OCI-LY7 (cell line): Measurements from ENCODE around the gene SUCLA2. TPM values are rescaled to one million over a fixed set of nuclear protein-coding genes. Genes with fewer than 3 reads are reported as not detected.

ENCODE experiments used
- BruUV-seq: library from RNA; stranded (reverse); fragments of 400-500 nt; replicated peaks from 2 replicates; lab custom pipeline; 2021; lab: Mats Ljungman, UMichigan
- CTCF ChIA-PET: fragments of 300-600 bp; sonication (Branson Sonifier 250); formaldehyde crosslinking; loops from one replicate; lab custom pipeline; 2022; ENCODE audit warnings: antibody characterized with exemption; ENCODE audit not compliant: unreplicated experiment; lab: Charles Lee
- POLR2A ChIA-PET: fragments of 300-600 bp; sonication (Branson Sonifier 250); formaldehyde crosslinking; loops from one replicate; lab custom pipeline; 2022; ENCODE audit warnings: antibody characterized with exemption; lab: Charles Lee
- DNase-seq: peaks from one replicate; pipeline ENCODE4 v3.0.0-alpha.2; 2015; ENCODE audit warnings: low spot score
- H2AFZ ChIP-seq: fragments of 200-600 bp; sonication (generic), shearing (Covaris generic); 2 replicates; pipeline ENCODE4 v1.6.1; 2014; ENCODE audit warnings: mild to moderate bottlenecking, antibody characterized with exemption, low read length, moderate library complexity
- H3K27ac ChIP-seq: fragments of 200-600 bp; sonication (generic); 2 replicates; pipeline ENCODE4 v1.5.1; 2014; ENCODE audit warnings: mixed run types, low read depth, mild to moderate bottlenecking, moderate library complexity, low read length, inconsistent platforms; ENCODE audit not compliant: poor library complexity, severe bottlenecking
- H3K36me3 ChIP-seq: fragments of 200-600 bp; sonication (generic); 2 replicates; pipeline ENCODE4 v1.6.1; 2014; ENCODE audit warnings: mild to moderate bottlenecking, antibody characterized with exemption, low read length, moderate library complexity, mixed read lengths; ENCODE audit not compliant: insufficient read depth
- H3K4me1 ChIP-seq: fragments of 200-600 bp; sonication (generic); 2 replicates; pipeline ENCODE4 v1.5.1; 2014; ENCODE audit warnings: mild to moderate bottlenecking, low read length; ENCODE audit not compliant: insufficient read depth, poor library complexity, severe bottlenecking
- H3K4me2 ChIP-seq: fragments of 200-600 bp; sonication (generic); 2 replicates; pipeline ENCODE4 v1.6.1; 2014; ENCODE audit warnings: mild to moderate bottlenecking, low read length
- H3K4me3 ChIP-seq: fragments of 200-600 bp; sonication (generic); 2 replicates; pipeline ENCODE4 v1.5.1; 2014; ENCODE audit warnings: mild to moderate bottlenecking, low read depth, low read length; ENCODE audit not compliant: poor library complexity, severe bottlenecking
- H3K79me2 ChIP-seq: fragments of 200-600 bp; sonication (generic); 2 replicates; pipeline ENCODE4 v1.6.1; 2016; ENCODE audit warnings: low read depth, mild to moderate bottlenecking, low read length, moderate library complexity, mixed read lengths; ENCODE audit not compliant: insufficient read depth
- H3K9me2 ChIP-seq: fragments of 200-600 bp; sonication (generic); 2 replicates; pipeline ENCODE4 v1.6.1; 2016; ENCODE audit warnings: mild to moderate bottlenecking, low read length, mixed read lengths; ENCODE audit not compliant: insufficient read depth
- H3K9me3 ChIP-seq: fragments of 200-600 bp; sonication (generic); 2 replicates; pipeline ENCODE4 v1.6.1; 2014; ENCODE audit warnings: mild to moderate bottlenecking, mixed run types, low read length, mixed read lengths
- H4K20me1 ChIP-seq: fragments of 200-600 bp; sonication (generic); 2 replicates; pipeline ENCODE4 v1.6.1; 2014; ENCODE audit warnings: mild to moderate bottlenecking, antibody characterized with exemption, low read length, moderate library complexity, mixed read lengths; ENCODE audit not compliant: insufficient read depth
- CTCF ChIP-seq: fragments of 200-600 bp; sonication (generic); conservative IDR thresholded peaks from 2 replicates; pipeline ENCODE4 v1.5.1; 2014; ENCODE audit warnings: mild to moderate bottlenecking, antibody characterized with exemption, low read length, moderate library complexity, mixed read lengths
- EZH2phosphoT487 ChIP-seq: fragments of 200-600 bp; sonication (generic); IDR thresholded peaks from 2 replicates; pipeline ENCODE4 v1.6.1; 2018; ENCODE audit warnings: low read depth, borderline replicate concordance, mild to moderate bottlenecking, mixed run types, antibody characterized with exemption, low read length, moderate library complexity, mixed read lengths
- intact Hi-C: fragments of 100-400 bp; cut with micrococcal nuclease; formaldehyde crosslinking; loops from one replicate; pipeline ENCODE4 v1.10.0; 2022; ENCODE audit not compliant: unreplicated experiment
- total RNA-seq, 2 experiments: library from RNA; depleted of rRNA in 1 of 2; stranded (reverse); fragments of >200 nt in 1 of 2; shearing (Covaris generic) in 1 of 2; gene quantifications; 2 replicates each; pipeline ENCODE4 v1.2.3, GENCODE V29; 2014 to 2022

SUCLA2 gene
- total RNA-seq, 2 experiments from 2014 or later: 22.9 to 46.7 TPM

- Histone ChIP-seq H3K9me3 (no peaks in the 10 kb centered on the region), H2AFZ (peak overlapping the region; percentile 36; the same call in 1 of the 2 replicates), H3K27ac (no peak overlapping the region), H3K36me3 (no peaks in the 10 kb centered on the region), H3K4me2 (peak overlapping the region; percentile 33; the same call in 1 of the 2 replicates), H3K9me2 (no peaks in the 10 kb centered on the region), H3K79me2 (no peaks in the 10 kb centered on the region), H3K4me3 (no peak overlapping the region), H3K4me1 (no peaks in the 10 kb centered on the region), H4K20me1 (no peaks in the 10 kb centered on the region)
- ChIA-PET CTCF (no interaction called here), POLR2A (no interaction called here)
- TF ChIP-seq CTCF (no peak), EZH2phosphoT487 (no peak)
- intact Hi-C loops: no loop called here
- no peak for DNase-seq
- no TSS peak for BruUV-seq
These were observed 96.8 kb downstream of the SUCLA2 start for GRCh38 chr13:47904241-47904640.

GRCh38 chr13:47903836-47904235, 97.2 kb downstream of the SUCLA2 start:
- Histone ChIP-seq H3K36me3 (no peaks in the 10 kb centered on the region), H2AFZ (peak overlapping the region; percentile 36; the same call in 1 of the 2 replicates), H3K9me2 (no peaks in the 10 kb centered on the region), H3K4me2 (peak overlapping the region; percentile 33; the same call in 1 of the 2 replicates), H3K79me2 (no peaks in the 10 kb centered on the region), H3K9me3 (no peaks in the 10 kb centered on the region), H3K27ac (no peak overlapping the region), H4K20me1 (no peaks in the 10 kb centered on the region), H3K4me3 (no peak overlapping the region), H3K4me1 (no peaks in the 10 kb centered on the region)
- DNase-seq: no peak
- TF ChIP-seq EZH2phosphoT487: no peak
- TF ChIP-seq CTCF: no peak
- ChIA-PET CTCF (no interaction called here), POLR2A (no interaction called here)
- intact Hi-C loops: no loop called here
- BruUV-seq: no TSS peak

GRCh38 chr13:47901441-47901840, 99.6 kb downstream of the SUCLA2 start:
- Histone ChIP-seq H3K27ac (no peak overlapping the region), H4K20me1 (no peaks in the 10 kb centered on the region), H3K9me2 (no peaks in the 10 kb centered on the region), H3K4me1 (no peaks in the 10 kb centered on the region), H3K4me3 (no peak overlapping the region), H2AFZ (no peak overlapping the region), H3K79me2 (no peaks in the 10 kb centered on the region), H3K9me3 (no peaks in the 10 kb centered on the region), H3K4me2 (no peak overlapping the region), H3K36me3 (no peaks in the 10 kb centered on the region)
- no TSS peak for BruUV-seq
- ChIA-PET POLR2A (interaction anchor here (1.7 kb wide), 1 partner anchor 10 kb away, joined by 4 read pairs; no protein-coding TSS in a partner anchor), CTCF (no interaction called here)
- intact Hi-C loops: no loop called here
- no peak for DNase-seq
- no peak for TF ChIP-seq EZH2phosphoT487
- TF ChIP-seq CTCF: no peak
